ENCODE results near the gene ZCWPW1.
"Not testable (repeated sequence)": the region's sequence is repeated elsewhere in the genome, so short reads cannot be mapped to it uniquely, and the experiment has no call there.

Gene ZCWPW1

GRCh38 chr7:100398239-100398638, 30.3 kb downstream of the ZCWPW1 start:
- DNase-seq, result no peak

DNA sequence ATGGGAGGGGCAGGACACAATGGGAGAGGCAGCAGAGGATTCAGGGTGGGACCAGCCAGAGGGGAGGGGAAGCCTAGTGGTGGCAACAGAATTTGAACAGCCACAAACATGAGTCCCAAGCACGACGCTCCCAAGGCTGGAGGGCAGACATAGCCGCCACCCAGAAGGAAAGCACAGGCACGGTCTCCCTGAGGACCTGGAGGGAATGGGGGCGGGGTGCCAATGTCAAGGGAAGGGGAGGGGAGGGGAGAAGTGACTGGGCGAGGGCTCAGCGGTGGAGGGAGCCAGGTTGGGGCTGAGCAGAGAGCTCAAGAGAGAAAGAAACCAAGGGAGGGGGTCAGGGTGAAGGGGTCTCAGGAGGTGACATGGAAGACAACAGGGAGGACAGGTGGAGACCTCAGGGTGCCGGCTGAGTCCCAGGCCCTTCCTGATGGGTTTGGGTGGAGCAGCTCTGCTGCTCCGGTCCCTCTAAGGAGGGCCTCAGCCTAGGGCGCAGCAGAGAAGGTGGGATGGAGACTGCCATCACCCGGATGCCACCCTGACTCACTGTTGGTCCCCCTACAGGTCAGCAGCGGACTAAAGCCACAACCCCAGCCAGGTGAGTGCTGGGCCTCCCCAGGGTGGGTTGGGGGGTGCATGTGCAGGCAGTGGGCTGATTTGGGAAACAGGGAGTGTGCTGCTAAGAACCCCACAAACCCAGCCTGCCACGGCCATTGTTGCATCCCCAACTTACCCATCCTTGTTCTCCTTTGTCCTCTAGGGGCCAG, 31.0 kb downstream of the ZCWPW1 start:
- no peak for DNase-seq

DNA sequence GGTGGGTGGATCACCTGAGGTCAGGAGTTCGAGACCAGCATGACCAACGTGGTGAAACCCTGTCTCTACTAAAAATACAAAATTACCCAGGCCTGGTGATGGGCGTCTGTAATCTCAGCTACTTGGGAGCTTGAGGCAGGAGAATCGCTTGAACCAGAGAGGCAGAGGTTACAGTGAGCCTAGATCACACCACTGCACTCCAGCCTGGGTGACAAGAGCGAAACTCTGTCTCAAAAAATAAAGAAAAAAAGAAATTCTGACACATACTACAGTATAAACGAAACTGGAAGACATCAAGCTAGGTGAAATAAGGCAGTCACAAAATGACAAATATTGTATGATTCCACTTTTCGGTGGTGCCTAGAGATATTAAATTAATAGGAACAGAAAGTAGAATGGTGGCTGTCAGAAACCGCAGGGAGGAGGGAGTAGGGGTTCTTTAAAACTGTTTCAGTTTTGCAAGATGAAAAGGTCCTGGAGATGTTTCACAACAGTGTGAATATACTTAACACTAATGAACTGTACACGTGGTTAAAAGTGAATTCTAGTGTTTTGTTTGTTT, 32.0 kb downstream of the ZCWPW1 start:
- no peak for DNase-seq

DNA sequence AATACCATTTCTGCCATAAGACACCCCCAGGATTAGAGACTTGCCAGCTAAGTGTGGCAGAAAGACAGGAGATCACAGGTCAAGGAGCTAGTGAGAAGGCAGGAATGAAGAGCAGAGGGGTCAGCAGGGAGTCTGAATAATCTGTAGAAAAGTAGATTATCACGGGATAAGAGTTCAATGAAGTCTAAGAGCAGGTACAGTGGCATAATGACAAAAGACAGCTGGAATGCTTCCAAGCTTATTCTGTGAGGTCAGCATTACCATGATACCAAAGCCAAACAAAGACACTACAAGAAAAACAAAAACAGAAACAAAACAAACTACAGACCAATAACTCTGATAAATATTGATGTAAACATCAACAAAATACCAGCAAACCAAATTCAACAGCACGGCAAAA, 34.4 kb downstream of the ZCWPW1 start:
- no peak for DNase-seq

DNA sequence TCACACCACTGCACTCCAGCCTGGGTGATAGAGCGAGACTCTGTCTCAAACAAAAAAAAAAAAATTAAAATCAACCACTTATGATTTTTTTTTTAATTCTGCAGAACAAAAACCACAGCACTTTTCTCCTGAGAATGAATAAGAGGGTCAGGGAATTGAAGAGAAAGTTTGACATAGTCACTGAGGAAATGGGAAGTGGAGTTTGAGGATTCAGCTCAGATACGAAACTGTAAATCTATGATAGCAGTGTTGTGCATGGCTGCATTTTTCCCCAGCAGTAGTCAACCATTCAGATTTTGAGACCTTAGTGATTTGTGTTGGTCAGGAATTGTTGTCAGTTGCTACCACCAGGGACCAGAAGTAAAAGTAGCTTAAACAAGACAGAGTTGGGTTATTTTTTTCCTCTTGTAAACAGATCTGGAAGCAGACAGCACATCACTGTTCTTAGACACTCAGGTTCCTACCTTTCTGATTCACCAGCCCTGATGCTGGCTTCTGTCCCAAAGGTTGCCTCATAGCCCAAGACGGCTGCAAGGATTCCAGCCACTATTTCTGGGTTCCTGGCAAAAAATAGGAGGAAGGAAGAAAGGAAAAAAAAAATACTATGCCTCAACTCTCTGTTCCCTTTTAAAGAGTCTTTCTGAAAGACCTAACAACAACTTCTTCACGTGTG, 35.1 kb downstream of the ZCWPW1 start:
- no peak for DNase-seq

DNA sequence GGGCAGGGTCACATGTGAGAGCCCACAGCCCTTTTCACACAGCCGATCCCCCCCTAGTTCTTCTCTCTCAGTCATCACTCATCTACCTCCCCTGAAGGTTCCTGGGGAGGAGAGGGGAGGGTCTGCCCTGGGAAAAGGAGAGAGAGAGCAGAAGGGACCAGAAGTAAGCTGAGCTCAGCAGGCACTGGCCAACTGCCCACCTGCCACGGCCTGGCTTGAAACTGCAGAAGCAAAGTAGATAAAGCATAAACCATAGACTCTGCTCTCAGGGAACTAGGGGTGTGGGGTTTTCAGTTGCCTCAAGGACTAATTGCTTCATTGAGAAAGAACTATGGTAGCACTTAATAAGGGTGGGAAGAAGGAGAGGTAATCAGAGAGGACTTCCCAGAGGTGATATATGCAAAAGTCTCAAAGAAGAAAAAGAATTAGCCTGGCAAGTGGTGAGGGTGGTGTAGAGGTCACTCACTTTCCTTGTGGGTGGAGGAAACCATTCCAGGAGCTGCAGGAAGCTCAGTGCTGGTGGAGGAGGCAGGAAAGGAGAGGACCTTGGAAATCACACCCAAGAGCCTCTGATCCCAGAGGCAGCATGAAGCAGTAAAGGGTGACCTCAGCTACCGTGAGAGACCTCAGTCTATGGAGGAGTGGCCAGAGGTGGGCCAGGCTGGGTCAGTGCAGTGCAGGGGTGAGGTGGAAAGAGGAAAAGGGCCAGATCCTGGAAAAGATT, 38.1 kb downstream of the ZCWPW1 start:
- DNase-seq, result no peak

- no peak for DNase-seq
Observed at GRCh38 chr7:100389437-100390088, 38.9 kb downstream of the ZCWPW1 start.

DNA sequence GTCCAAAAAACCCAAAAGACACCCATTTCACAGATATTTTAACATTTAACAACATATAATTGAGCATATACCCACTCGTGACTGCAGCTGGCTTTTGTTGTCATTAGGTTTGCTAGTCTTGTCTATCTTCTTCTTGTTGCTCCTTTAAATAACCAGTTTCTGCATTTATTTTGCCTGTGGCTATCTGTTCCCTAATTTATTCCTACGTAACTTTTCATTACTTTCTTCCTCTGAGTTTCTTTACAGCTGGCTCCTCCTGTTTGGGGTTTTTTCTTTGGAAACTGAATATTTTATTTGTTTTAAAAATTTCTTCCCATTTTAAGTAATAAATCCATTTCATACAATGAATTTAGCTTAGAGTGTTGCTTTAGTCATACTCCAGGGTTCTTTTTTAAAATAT, 40.8 kb downstream of the ZCWPW1 start:
- DNase-seq, result no peak

DNA sequence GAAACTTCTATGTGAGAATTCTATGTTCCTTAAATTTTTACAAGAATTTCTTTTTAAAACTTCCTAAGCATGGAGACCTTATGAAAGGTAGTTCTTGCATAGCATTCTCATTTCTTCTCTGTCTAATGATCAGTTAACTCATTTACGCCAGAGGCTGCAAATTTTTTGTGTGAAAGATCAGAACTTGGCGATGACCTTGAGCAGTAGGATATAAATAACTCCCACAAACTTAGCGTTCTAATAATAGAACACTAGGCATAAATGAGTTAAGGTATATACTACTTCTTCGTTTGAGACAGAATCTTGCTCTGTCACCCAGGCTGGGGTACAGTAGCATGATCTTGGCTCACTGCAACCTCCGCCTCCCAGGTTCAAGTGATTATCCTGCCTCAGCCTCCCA, 41.6 kb downstream of the ZCWPW1 start:
- DNase-seq, result no peak

DNA sequence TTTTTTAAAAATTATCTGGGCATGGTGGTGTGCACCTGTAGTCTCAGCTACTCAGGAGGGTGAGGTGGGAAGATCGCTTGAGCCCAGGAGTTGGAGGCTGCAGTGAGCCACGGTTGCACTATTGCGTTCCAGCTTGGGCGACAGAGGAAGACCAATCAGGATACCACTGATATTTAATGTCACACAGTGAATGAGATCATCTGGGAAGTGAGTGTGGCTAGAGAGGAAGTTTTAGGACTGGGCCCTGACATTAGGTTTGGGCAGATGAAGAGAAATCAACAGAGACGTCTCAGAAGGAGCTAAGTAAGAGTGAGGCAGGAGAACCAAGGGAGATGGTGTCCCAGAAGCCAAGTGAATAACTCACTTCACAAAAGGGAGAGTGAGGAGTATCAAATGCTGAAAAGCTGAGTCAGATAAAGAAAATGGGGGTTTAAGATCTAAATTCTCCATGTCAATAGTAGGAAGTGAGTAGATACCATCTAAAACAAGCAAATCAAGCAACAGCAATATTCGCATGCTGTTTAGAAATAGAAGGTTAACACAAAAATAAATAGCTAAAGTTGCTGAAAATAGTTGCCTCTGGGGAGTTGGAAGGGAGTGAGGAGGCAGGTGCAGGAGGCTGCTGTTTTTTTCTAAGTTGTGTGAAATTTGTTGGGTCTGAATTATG, 43.7 kb downstream of the ZCWPW1 start:
- DNase-seq, result no peak

DNA sequence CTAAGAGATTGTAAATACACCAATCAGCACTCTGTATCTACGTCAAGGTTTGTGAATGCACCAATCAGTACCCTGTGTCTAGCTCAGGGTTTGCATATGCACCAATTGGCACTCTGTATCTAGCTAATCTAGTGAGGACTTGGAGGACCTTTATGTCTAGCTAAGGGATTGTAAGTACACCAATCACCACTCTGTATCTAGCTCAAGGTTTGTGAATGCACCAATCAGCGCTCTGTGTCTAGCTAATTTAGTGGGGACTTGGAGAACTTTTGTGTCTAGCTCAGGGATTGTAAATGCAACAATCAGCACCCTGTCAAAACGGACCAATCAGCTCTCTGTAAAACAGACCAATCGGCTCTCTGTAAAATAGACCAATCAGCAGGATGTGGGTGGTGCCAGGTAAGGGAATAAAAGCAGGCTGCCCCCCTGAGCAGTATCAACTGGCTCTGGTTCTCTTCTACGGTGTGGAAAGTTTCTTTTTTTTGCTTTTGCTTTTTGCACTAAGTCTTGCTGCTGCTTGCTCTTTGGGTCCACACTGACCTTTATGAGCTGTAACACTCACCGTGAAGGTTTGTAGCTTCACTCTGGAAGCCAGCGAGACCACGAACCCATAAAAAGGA, 46.2 kb downstream of the ZCWPW1 start:
- not testable (repeated sequence) for DNase-seq

DNA sequence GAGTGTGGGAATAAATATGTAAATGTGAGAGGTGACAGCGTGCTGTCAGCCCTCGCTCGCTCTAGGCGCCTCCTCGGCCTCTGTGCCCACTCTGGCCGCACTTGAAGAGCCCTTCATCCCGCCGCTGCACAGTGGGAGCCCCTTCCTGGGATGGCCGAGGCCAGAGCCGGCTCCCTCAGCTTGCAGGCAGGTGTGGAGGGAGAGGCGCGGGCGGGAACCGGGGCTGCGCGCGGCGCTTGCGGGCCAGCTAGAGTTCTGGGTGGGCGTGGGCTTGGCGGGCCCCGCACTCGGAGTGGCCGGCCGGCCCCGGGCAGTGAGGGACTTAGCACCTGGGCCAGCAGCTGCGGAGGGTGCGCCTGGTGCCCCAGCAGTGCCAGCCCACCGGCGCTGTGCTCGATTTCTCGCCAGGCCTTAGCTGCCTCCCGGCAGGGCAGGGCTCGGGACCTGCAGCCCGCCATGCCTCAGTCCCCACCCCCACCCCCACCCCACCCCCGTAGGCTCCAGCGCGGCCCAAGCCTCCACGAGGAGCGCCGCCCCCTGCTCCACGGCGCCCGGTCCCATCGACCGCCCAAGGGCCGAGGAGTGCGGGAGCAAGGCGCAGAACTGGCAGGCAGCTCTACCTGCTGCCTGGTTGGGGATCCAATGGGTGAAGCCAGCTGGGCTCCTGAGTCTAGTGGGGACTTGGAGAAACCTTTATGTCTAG, 46.8 kb downstream of the ZCWPW1 start:
- DNase-seq, result not testable (repeated sequence)

GRCh38 chr7:100380196-100380595, 48.3 kb downstream of the ZCWPW1 start:
- no peak for DNase-seq

GRCh38 chr7:100378114-100378755, 50.3 kb downstream of the ZCWPW1 start:
- no peak for DNase-seq

GRCh38 chr7:100376066-100376465, 52.4 kb downstream of the ZCWPW1 start:
- no peak for DNase-seq

GRCh38 chr7:100374601-100375000, 53.9 kb downstream of the ZCWPW1 start:
- DNase-seq, result no peak

DNA sequence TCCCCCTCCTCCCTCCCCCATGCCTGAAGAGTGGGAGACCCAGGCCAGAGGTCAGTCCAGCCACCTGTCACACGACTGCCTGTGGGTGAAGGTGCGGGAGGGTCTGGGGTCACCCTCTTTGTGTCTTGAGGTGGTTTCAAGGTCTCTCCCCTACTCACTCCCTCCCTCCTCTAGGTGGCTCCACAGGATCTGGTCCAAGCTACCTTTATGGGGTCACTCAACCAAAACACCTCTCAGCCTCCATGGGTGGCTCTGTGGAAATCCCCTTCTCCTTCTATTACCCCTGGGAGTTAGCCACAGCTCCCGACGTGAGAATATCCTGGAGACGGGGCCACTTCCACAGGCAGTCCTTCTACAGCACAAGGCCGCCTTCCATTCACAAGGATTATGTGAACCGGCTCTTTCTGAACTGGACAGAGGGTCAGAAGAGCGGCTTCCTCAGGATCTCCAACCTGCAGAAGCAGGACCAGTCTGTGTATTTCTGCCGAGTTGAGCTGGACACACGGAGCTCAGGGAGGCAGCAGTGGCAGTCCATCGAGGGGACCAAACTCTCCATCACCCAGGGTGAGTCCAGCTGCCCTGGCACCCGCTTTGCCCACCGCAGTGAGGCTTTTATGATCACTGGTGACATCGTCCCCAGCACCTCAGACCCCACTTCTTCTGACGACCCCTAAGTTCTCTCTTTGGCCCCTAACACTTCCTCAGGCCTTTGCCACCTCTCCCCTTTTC, 54.5 kb downstream of the ZCWPW1 start:
- DNase-seq, result not testable (repeated sequence)

DNA sequence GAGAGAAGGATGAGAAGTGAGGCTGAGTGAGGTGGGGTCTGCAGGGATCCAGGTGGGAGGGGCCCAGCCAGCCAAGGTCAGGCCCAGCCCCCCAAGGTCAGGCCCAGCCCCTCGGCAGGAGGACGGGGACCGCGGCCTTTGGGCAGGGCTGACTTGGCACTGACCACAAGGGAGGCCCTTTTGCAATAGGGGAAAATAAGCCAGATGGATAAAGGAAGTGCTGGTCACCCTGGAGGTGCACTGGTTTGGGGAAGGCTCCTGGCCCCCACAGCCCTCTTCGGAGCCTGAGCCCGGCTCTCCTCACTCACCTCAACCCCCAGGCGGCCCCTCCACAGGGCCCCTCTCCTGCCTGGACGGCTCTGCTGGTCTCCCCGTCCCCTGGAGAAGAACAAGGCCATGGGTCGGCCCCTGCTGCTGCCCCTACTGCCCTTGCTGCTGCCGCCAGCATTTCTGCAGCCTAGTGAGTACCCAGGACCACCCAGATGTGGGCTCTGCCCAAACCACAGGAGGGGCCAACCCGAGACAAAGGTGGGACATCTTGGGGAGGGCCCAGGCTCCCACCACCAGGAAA, 55.2 kb downstream of the ZCWPW1 start, which contains the start of gene PILRA:
Gene PILRA, plus strand, starts transcription at position 227 of the 571 bp plus-strand sequence. Its CDS starts 170 bp downstream, at position 397.
- no peak for DNase-seq

GRCh38 chr7:100372694-100373093, 55.8 kb downstream of the ZCWPW1 start:
- DNase-seq, result no peak

DNA sequence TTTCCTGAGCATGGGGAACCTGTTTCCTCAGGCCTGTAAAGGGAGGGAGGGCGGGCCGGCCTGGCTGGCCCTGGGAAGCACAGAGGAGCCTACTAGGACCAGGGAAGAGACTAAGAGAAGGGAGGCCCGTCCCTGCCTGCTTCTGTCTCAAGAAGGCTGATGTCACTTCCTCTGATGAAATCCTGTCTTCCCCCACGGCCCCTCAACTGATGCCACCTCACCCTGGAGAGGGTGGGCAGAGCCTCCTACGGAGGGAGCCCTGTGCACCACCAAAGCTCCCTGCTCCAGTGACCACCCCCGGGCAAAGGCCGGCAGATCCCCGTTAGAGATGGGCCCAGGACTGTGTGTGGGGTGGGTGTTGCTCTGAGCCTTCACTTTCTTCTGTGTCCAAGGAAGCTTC, 56.2 kb downstream of the ZCWPW1 start:
- no peak for DNase-seq

Measured in NCI-H2081 treated with DMSO at 0.1 percent for 48 hours (cell line).